Stimulated activated CD4-positive, alpha-beta T cell treated with anti-CD3 and anti-CD28 coated beads, Interleukin-15, amount 100 ng/mL, for 24 hours (primary cell): ENCODE results near the gene PSMD9.
"Not testable (repeated sequence)": the region's sequence is repeated elsewhere in the genome, so short reads cannot be mapped to it uniquely, and the experiment has no call there.

ENCODE experiments used
- DNase-seq: peaks from one replicate; pipeline ENCODE4 v3.0.0-alpha.2; 2020

Gene PSMD9

GRCh38 chr12:121874071-121874470, 14.5 kb upstream of the PSMD9 start:
- no peak for DNase-seq

- no peak for DNase-seq
Observed at GRCh38 chr12:121875582-121875981, 13.0 kb upstream of the PSMD9 start.

- not testable (repeated sequence) for DNase-seq
Observed at GRCh38 chr12:121876080-121876447, 12.5 kb upstream of the PSMD9 start.

- no peak for DNase-seq
Observed at GRCh38 chr12:121883315-121883660, 5.3 kb upstream of the PSMD9 start.

- not testable (repeated sequence) for DNase-seq
Observed at GRCh38 chr12:121885129-121885528, 3.5 kb upstream of the PSMD9 start.

- no peak for DNase-seq
Observed at GRCh38 chr12:121888083-121888477, 510 bp upstream of the PSMD9 start.

GRCh38 chr12:121889274-121889624, 659 bp downstream of the PSMD9 start:
- DNase-seq: peak; percentile 20

GRCh38 chr12:121889661-121890060, 1.1 kb downstream of the PSMD9 start:
- DNase-seq: not testable (repeated sequence)

- DNase-seq: no peak
Observed at GRCh38 chr12:121892673-121893561, 4.3 kb downstream of the PSMD9 start.

- DNase-seq: peak; percentile 47
Observed at GRCh38 chr12:121893961-121894460, 5.4 kb downstream of the PSMD9 start.

- DNase-seq: no peak
Observed at GRCh38 chr12:121894633-121895032, 6.0 kb downstream of the PSMD9 start.

- no peak for DNase-seq
Observed at GRCh38 chr12:121898287-121898686, 9.7 kb downstream of the PSMD9 start.

GRCh38 chr12:121899590-121899989, 11.0 kb downstream of the PSMD9 start:
- DNase-seq: no peak

GRCh38 chr12:121903202-121903601, 14.6 kb downstream of the PSMD9 start:
- no peak for DNase-seq

GRCh38 chr12:121905746-121906145, 17.2 kb downstream of the PSMD9 start:
- no peak for DNase-seq

GRCh38 chr12:121908702-121909101, 20.1 kb downstream of the PSMD9 start:
- DNase-seq: no peak

GRCh38 chr12:121911824-121912585, 23.4 kb downstream of the PSMD9 start:
- DNase-seq: peak; percentile 53

- no peak for DNase-seq
Observed at GRCh38 chr12:121915841-121916321, 27.3 kb downstream of the PSMD9 start.

- no peak for DNase-seq
Observed at GRCh38 chr12:121916719-121917118, 28.1 kb downstream of the PSMD9 start.

- peak; percentile 98 for DNase-seq
Observed at GRCh38 chr12:121917950-121918678, 29.5 kb downstream of the PSMD9 start, which contains the start of gene CFAP251. Gene CFAP251, plus strand, starts transcription at chr12:121918592. Its CDS starts 2,714 bp downstream, at chr12:121921306.

GRCh38 chr12:121918679-121919038, 30.1 kb downstream of the PSMD9 start:
- DNase-seq: no peak

- DNase-seq: no peak
Observed at GRCh38 chr12:121921066-121921465, 32.5 kb downstream of the PSMD9 start.

GRCh38 chr12:121925358-121925695, 36.7 kb downstream of the PSMD9 start:
- DNase-seq: no peak
